ENCODE data around the gene IGDCC3.

GRCh38 chr15:65365229-65365628 lies 12.6 kb downstream of the IGDCC3 start:
- TF ChIP-seq CTCF (IDR thresholded peaks at IDR 0.05) (no peak), POLR2A (IDR thresholded peaks at IDR 0.05) (no peak)

All from body of pancreas (tissue), 4 donors.